ENCODE results near the gene REX1BD.

The REX1BD gene

DNA sequence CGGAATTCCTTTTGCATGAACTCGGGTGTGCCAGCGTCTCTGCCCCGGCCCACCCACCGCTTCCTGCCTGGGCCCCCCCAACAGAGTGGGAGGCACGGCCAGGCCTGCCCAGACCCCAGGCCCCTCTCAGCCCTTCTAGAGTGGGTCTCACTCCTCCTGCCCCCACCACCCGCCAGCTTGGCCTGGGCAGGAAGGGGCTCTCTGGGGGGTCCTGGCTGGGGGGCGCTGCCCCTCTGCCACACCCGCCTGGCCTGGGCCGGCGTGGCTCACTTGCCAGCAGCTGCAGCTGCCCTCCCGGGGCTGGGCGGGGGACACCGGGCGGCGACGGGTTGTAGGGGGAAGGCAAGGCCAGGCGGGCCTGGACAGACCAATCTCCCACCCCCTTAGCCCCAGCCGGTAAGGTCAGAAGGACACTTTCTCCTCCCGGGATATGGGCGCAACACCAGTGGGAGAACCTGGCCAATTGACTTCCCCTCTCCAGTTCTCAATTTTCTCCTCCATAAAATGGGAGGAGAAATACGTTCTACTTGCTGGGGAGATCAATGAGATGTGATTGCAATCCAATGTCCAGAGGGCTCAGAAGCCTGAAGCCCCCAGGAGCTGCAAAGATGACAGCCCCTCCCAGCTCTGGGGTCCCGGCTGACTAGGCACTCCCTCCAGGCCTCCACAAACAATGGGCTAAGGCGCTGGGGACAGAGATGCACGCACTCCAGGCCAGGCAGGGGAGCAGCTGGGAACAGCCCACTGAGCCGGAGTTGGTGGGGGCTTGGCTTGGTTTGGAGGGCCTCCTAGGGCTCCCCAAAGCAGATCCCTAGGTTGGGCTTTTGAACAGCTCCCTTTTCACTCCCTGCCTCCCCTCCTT is 15.6 kb downstream of the REX1BD start:
- DNase-seq, result no peak

DNA sequence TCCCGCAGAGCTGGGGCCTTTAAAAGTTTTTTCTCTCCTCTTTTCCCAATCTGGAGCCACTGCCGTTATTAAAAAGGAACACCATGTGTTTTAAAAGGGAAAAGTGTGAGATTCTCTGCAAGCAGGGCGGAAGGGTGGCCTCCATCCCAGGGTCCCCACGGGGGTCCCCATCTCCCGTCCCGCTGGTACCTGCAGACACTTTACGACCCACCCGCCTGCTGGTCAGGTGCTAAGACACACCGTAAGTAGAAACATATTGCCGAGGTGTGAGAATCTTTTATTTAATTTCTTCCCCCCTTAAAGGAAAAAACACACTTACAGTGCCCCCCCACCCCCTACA is 16.2 kb downstream of the REX1BD start:
- DNase-seq, result no peak

DNA sequence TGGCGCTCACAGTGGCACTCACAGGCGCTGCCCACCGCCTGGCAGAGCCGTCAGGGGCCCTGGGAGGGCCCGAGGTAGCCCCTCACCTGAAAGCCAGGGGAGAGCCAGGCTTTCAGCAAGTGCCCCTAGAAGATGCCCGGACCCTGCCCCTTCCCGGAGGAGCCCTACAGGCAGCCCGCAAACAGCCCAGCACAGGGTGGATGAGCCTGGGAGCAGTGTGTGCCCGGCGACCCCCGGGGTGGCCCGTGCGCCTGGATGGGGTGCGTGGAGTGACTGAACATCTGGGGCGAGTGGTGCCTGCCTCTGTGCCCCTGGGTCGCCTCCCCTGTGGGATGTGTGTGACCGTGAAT is 16.6 kb downstream of the REX1BD start:
- DNase-seq, result no peak

DNA sequence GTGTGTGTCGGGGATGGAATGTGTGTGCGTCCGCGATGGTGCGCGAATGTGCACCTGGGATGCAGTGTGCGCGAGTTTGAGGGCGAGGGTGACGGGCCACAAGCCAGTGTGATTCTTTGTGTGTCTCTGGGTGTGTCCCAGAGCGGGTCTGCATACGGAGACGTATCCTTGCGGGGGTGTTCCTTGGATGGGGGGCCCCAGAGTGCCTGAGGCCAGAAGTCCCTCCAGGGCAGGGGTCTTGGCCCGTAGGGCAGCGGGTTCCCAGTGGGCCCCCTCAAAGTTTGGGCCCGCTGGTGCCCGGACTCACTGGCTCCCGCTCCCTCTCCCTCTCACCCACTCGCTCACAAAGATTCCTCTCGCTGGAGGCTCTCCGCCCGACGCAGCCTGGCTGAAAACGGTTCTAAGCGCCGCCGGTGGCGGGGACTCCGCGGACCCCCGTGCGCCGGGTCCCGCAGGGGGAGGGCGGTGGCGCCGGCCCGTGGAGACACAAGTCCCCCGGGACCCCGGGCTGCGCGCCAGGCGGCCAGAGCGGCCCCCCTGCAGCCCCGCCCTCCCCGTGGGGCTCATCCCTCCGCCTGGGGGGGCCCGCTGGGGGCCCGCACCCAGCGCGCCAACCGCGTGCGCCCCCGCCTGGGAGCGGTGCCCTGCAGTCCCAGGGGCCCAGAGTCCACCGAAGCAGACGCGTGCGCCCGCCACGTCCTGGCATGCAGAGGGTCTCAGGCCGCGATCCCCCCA is 17.1 kb downstream of the REX1BD start:
- no peak for DNase-seq

DNA sequence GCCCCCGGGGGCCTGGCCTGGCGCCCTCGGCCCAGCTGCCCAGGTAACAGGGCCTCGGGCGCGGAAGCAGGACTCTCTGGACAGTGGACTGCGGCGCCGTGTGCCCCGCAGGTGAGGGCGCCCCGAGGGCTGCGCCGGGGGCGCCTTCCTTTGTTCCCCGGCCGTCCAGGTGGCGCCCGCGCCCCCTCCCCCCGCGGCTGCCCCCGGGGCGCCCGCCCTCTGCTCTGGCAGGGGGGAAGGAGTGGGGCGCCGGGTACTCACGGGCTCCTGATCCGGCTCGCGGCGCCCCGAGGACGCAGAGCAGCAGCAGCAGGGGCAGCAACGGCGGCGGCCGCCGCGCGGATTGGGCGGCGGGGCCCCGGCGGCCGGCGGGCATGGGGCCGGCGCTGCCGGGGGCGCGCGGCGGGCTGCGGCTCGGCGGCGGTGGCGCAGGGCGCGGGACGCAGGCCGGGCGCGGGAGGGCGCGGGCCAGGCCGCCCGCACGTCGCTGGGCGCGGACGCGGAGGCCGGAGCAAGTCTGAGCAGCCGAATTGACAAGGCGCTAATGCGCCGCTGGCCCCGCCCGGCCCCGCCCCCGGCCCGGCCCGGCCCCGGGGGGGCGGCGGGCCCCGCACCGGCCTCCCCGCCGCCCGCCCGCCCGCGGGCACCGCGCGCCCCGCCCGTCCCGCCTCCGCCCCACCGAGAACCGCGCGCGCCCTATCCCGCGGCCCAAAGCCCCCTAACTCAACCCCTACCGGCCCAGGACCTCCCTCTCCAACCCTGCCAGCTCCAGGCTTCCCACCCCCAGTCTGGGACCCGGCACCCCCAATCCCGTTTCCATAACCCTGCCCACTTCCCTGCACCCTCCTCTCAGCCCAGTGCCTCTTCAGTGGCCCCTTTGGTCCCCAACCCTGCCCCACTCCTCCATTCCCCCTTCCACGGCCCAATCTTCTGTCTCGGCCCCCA is 18.0 kb downstream of the REX1BD start, which contains the start of gene CRLF1:
CRLF1 (minus strand) TSS at position 519 of the 945 bp plus-strand sequence; CDS start at position 376, 143 bp downstream.
- DNase-seq, result no peak

DNA sequence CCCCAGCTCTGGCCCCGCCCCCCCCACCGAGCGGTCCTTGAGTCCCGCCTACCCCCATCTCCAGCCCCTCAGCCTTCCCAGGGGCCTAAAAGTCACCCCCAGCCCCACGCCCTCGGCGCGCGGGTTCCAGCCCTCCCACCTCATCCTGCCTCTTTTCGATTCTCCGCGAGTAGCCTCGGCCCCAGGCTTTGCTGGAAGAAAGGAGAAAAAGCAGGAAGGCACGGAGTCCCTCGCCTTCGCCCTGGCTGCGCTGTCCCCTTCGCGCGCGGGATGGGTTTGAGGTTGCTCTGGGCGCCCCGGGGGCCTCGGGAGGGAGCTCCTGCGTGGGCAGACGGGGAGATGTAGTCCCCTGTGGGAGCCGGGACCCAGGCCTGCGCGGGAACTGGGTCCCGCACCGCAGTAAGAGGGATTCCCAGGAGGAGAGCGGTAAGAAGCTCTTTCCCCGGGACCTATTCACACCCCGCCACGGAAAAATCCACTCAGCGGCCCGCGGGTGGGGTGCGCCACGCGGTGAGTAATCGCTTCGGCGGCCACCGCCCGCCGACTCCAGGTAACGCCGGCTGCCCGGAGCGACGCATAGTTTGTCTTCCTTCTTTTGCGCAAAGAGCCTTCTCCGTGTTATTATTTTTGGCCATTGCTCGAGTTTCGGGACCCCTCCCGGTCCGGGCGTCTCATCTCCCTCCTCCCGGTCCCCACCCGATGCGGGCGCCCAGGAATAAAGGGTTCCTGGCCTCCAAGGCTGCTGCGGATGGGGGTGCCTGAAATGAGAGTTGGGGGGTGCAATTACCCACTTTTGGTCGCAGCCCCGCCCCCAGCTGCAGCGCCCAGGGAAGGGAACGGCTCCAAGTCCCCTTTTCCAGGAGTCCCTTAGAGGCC is 18.9 kb downstream of the REX1BD start:
- DNase-seq, result no peak

DNA sequence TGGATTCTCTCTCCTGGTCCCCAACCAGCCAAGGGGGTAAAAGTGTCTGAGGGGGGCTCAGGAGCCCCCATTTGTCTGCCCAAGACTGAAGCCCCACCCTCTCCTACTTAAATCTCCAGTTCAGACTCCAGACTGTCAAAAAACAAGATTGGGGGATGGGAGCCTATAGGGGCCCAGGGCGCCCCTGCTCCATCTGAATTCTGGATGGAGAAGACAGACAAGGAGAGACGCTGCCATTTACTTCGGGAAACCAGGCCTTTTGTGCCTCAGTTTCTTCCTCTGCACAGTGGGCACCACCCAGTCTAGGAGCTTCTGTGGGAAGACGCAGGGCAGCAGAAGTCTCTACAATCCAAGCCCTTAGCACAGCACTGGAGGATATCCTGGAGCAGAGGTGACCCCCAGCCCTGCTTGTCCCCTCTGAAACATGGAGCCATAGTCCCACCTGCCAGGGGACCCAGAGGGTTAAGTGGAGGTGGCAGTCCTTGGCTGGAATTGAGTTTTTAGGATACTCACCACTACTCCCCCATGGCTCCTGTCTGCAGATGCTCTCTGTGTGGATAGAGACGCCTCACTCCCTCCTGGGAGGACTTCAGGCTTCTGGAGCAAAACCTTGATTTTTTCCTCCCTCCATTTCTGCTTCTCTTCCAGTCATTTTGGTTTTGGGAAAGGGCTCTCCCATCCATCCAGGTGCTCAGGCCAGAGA is 19.7 kb downstream of the REX1BD start:
- no peak for DNase-seq

DNA sequence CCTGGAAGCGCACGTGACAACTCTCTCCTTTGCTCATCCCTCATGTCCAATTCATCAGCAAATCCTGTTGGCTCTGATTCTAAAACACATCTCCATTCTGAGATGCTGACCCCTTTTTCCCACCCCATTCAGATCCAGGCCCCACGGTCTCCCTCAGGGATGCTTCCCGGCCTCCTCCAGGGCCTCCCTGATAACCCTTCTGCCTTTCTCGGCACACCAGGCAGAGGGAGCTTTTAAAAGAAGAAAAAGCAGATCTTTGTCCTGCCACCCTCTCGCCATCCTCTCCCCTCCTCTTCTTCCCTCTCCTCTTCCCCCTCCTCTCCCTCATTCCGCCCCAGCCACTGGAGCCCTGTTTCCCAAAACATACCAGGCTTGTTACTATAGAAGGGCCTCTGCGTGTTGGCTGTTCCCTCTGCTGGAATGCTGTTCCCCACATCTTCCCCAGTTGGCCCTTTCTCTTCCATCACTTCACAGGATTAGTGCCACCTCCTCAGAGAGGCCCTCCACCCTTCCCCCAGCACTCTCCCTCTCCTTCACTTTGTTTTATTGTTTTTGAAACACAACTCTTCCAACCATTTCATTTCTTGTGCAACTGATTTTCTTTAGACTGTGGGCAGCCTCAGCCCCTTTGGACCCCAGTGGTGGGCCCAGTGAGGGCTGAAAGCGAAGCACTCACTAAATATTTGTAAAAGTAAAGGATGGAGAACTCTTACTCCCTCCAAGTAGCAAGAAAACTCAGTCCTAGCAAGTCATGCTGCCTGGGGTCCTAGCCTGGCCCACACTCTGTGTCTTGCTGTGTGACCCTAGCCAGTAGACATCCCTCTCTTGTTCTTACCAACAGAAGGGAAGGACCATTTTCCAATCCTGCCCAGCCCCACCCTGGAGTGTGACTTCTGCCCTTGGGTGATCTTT is 20.5 kb downstream of the REX1BD start:
- no peak for DNase-seq

- no peak for DNase-seq
Measured at GRCh38 chr19:18609717-18610051, 21.1 kb downstream of the REX1BD start.

DNA sequence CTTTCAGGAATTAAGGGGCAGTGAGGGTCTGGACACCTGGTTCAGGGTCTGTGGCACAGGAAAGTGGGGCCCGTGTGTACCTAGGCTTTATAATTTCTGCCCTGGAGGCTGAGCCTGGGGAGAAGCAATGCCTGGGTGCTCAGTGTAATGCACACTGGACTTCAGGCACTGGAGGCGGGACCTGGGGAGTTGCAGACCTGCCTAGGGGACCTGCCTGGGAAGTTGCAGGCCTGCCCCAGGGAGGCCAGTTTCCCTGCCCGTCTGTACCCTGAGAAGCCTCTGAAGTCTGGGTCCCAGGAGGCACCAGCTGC is 21.6 kb downstream of the REX1BD start:
- DNase-seq, result no peak

DNA sequence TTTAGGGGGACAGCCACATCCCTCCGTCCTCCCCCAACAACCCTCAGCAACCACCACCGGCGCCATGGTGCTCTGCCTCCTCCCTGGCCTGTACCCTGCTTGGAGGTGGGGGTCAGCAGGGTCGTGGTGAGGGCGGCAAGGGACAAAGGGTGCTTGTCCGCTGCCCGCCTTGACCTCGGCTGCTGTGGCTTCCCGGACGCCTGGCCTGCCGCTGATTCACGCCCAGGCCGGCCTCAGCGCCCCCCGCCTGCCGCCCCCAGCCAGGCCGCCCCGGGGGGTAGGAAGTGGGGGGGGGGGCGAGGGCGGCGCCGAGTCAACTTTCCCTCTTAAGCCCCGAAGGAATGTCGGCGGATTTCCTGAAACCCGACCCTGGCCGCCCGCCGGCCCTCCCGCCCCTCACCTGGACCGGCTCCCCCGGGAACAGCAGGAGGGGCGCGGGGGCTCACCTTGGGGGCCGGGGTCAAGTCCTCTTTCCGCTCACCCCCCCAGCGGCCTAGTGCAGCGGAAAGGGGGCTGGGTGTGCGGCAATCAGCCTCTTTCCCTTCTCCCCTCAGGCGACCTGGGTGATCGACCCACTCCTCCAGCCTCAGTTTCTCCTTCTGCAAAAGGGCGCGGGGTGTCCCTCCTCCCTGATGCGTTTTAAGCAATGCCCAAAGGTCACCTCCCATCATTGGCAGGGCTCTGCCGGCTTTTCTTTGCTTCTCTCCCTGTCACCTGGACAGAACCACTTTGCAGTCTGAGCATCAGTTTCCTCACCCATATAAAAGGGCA is 22.1 kb downstream of the REX1BD start:
- DNase-seq, result no peak

DNA sequence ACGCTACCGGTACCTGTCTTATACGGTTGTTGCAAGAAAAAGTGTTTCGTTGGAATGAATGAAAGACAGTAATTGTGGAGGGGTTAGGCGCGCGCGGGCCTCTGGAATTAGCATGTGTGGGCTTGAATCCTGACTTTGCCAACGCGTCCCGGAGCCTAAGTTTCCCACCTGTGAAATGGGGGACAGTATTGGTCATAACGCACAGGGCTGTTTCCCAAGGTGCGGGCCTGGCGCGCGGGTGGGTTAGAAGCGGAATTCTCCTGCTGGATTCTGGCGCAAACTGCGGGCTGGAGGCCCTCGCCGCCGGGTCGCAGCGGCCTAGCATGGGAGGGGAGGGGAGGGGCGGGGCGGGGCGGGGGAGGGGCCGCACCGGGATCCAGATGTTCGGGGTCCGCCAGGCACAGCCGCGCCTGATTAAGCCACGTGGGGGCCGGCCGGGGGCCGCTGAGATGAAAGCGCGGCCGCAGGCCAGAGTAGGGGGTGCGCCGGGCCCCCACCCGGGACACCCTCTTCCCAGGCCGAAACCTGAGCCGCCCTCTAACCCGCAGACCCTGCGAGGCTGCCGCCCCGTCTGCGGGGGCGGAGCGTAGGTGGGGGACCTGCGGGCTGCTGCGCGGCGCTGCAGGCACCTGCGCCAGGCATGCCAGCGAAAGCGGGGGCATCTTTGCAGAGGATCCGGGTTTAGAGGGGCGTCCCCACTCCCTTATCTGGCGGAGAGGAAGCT is 22.9 kb downstream of the REX1BD start:
- DNase-seq, result no peak

DNA sequence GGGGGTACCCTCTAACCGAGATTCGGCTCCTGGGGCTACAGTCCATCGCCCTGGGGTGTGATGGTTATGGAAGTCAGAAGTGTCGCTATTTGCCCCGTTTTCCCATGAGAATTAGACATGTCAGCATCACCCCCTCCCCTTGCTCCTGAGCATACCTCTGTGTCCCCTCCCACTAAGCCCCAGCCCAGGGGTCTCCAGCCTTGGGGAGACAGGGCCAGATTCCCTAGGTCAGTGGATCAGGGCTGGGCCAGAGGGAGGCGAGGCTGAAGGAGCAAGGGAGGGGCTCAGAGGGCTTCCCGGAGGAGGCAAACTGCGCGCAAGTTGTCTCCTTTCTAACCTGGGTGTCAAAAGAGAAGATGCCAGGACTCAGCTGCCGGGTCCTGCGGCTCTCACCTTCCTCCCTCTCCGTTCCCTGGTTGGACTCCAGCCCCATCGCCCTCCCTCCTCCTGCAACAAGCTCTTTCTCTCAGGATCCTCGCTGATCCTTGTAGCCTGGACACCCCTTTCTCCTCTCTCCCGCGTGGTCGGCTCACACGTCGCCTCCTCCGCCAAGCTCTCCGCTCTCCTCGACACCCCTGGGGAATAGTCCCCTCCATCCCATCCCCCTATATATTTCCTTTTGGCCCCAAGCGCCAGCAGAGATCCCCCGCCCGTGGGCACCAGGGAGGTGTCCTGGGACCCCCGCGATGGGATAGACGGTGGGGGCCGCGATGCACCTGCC is 23.6 kb downstream of the REX1BD start:
- no peak for DNase-seq

DNA sequence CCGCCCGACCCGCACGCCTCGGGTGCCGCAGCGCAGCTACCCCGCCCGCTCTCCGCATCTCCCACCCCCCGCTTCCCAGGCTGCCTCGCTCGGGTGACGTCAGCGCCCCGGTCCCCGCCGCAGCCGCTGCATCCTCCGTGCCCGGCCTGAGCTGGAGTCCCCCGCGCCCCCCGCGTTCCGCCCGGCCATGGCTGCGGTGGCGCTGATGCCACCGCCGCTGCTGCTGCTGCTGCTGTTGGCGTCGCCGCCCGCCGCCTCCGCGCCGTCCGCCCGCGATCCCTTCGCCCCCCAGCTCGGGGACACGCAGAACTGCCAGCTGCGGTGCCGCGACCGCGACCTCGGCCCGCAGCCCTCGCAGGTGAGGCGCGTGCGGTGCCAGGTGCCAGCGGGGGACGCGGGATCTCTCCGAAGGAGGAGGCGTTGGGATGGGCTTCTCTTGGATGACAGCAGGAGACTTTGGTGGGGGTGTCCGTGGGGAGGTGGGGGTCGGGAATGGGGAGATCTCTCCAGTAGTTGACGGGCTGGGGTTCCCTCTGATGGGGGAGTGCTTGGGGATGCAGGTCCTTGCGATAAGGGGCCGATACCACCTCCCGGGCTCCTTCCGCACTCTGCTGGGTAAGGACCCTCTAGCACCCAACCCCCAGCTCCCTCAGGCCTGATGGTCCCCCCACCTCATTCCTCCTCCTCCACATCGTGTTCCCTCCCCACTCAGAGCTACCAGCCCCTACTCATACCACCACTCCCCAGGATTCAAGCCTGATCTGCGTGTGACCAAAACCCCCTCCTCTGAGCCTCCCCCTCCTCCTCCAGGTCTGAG is 24.4 kb downstream of the REX1BD start, which contains the start of gene TMEM59L:
TMEM59L (plus strand) TSS at position 99 of the 817 bp plus-strand sequence; CDS start at position 188, 89 bp downstream.
- DNase-seq, result no peak

DNA sequence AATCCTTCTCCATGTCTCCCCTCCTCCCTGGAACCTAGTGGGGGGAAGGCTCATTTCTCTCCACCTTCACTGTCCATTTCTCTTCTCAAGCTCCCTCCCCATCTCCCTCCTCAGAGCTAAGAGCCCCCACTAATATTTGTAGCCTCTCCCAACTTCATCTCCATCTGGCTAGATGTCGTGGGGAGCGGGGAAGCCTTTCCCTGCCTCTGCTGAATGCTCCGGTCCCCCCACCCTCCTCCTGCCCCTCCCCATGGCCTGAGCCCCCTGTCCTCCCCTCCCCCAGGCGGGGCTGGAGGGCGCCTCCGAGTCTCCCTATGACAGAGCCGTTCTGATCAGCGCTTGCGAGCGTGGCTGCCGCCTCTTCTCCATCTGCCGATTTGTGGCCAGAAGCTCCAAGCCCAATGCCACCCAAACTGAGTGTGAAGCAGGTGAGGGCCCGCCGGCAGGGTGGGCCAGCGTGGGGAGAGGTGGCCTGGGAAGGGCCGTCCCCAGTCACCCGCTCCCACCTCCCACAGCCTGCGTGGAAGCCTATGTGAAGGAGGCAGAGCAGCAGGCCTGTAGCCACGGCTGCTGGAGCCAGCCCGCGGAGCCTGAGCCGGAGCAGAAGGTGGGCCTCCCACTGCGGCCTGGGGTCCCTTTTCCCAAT is 25.1 kb downstream of the REX1BD start:
- no peak for DNase-seq

GRCh38 chr19:18616023-18616422 is 27.4 kb downstream of the REX1BD start:
- DNase-seq, result no peak

GRCh38 chr19:18617562-18617961 is 29.0 kb downstream of the REX1BD start:
- no peak for DNase-seq
